ENCODE data around the gene NTSR2. TPM values are rescaled to one million over a fixed set of nuclear protein-coding genes. Genes with fewer than 3 reads are reported as not detected.
A peak's percentile ranks its signal among the peaks of the same experiment; 100 is the strongest.

Gene NTSR2
- total RNA-seq, 1 experiment from 2014 or later = not detected

DNA sequence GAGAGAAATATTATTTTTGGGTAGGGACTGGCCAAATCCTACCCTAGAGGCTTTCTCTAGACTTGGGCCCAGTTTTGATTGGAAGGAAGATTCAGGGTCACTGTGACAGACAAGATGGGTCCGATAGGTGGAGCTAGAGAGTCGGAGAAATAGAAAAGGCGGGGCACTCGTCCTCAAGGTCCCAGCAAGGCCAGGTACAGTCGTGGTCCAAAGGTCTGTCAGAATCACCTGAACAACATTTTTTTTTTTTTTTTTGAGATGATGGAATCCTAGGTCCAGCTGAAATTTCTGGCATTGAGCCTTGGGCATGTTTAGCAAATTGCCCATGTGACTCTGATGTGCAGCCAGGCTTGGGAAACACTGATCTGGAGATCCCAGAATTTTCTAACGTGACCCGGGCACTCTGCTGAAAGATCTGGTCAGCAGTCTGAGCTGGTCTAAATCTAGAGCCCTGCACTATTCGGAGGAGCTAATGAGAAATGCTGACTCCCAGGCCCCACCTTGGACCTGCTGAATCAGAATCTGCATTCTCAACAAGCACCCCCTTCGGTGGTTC, 23.0 kb upstream of the NTSR2 start:
- H3K9me3 ChIP-seq (ENCODE audit: low read length) = no peaks in the 10 kb centered on the region
- H3K9ac ChIP-seq (ENCODE audit: low read length) = no peak overlapping the region
- POLR2A ChIA-PET (ENCODE audit: unreplicated experiment) = no interaction called here
- no peak overlapping the region for H3K4me3 ChIP-seq (ENCODE audit: low read length)
- no peak overlapping the region for H2AFZ ChIP-seq (ENCODE audit: low read length)
- TF ChIP-seq EZH2phosphoT487 (IDR thresholded peaks at IDR 0.05; ENCODE audit: borderline replicate concordance, low read length) (no peak), EZH2 (IDR thresholded peaks at IDR 0.05; ENCODE audit: low read length, unreplicated experiment) (no peak)
- TF ChIP-seq, protein P1, sequence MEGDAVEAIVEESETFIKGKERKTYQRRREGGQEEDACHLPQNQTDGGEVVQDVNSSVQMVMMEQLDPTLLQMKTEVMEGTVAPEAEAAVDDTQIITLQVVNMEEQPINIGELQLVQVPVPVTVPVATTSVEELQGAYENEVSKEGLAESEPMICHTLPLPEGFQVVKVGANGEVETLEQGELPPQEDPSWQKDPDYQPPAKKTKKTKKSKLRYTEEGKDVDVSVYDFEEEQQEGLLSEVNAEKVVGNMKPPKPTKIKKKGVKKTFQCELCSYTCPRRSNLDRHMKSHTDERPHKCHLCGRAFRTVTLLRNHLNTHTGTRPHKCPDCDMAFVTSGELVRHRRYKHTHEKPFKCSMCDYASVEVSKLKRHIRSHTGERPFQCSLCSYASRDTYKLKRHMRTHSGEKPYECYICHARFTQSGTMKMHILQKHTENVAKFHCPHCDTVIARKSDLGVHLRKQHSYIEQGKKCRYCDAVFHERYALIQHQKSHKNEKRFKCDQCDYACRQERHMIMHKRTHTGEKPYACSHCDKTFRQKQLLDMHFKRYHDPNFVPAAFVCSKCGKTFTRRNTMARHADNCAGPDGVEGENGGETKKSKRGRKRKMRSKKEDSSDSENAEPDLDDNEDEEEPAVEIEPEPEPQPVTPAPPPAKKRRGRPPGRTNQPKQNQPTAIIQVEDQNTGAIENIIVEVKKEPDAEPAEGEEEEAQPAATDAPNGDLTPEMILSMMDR (conservative IDR thresholded peaks at IDR 0.05; ENCODE audit: low read depth, low read length) = peak; percentile 92
- no TSS peak for BruUV-seq (replicated peaks)
- H3K9me2 ChIP-seq (replicated peaks; ENCODE audit: low read length) = no peaks in the 10 kb centered on the region
- intact Hi-C loops (cut with micrococcal nuclease) = loop anchor here (1.0 kb wide), 2 partner anchors 54 to 86 kb away; no protein-coding TSS in a partner anchor
- no peaks in the 10 kb centered on the region for H3F3A ChIP-seq (ENCODE audit: low read length, unreplicated experiment)
- H3K4me2 ChIP-seq (ENCODE audit: low read length) = no peak overlapping the region
- peaks cover 40% of the 10 kb centered on the region for H3K4me1 ChIP-seq (ENCODE audit: insufficient read depth, low read length)
- no peaks in the 10 kb centered on the region for H4K20me1 ChIP-seq (ENCODE audit: low read length)
- no peaks in the 10 kb centered on the region for H3K79me2 ChIP-seq (ENCODE audit: low read length)
- DNase-seq = peak; percentile 89
- H3K27me3 ChIP-seq (ENCODE audit: low read length) = no peaks in the 10 kb centered on the region
- peak; percentile 25 for ATAC-seq
- H3K27ac ChIP-seq (ENCODE audit: low read length) = no peak overlapping the region
- no peaks in the 10 kb centered on the region for H3K36me3 ChIP-seq (ENCODE audit: low read depth, low read length)
- CTCF ChIA-PET = interaction anchor here (0.6 kb wide), 1 partner anchor 486 kb away, joined by 9 read pairs; no protein-coding TSS in a partner anchor

DNA sequence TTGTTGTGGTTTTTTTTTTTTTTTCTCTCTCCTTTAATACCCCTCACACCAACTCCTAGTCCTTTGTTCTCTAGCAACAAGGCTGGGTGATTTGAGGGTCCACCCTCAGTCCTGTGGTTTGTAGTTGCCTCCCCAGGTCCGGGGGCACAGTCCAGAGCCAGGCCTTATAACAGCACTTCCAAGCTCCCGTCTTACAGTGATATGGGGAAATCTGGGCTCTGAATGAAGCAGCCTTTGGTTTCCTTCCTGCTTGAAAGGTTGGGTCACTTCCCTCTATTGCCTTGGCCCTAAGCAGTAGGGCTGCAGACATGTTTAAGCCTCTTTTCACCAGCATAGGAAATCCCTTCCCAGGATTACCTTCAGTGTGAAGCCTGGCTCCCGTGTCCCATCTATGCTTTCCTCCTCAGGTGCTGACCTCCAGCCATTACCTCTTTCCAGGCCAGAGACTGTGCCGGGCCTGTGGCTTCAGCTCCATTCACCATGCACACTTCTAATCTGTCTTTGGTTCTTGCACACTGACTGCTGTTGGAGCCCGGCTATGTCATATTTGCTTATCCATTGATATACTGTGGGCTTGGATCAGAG, 21.2 kb upstream of the NTSR2 start:
- H3K9me2 ChIP-seq (replicated peaks; ENCODE audit: low read length) = no peaks in the 10 kb centered on the region
- ChIA-PET CTCF (no interaction called here), POLR2A (ENCODE audit: unreplicated experiment) (no interaction called here)
- no TSS peak for BruUV-seq (replicated peaks)
- no peaks in the 10 kb centered on the region for H3F3A ChIP-seq (ENCODE audit: low read length, unreplicated experiment)
- TF ChIP-seq EZH2 (IDR thresholded peaks at IDR 0.05; ENCODE audit: low read length, unreplicated experiment) (no peak), EZH2phosphoT487 (IDR thresholded peaks at IDR 0.05; ENCODE audit: borderline replicate concordance, low read length) (no peak)
- TF ChIP-seq, protein P1 (conservative IDR thresholded peaks at IDR 0.05; ENCODE audit: low read depth, low read length) = no peak
- no peak overlapping the region for H3K27ac ChIP-seq (ENCODE audit: low read length)
- no peaks in the 10 kb centered on the region for H3K9me3 ChIP-seq (ENCODE audit: low read length)
- intact Hi-C loops (cut with micrococcal nuclease) = no loop called here
- H3K4me3 ChIP-seq (ENCODE audit: low read length) = no peak overlapping the region
- H3K4me1 ChIP-seq (ENCODE audit: insufficient read depth, low read length) = peaks cover 33% of the 10 kb centered on the region
- no peak overlapping the region for H2AFZ ChIP-seq (ENCODE audit: low read length)
- ATAC-seq = no peak
- no peak overlapping the region for H3K9ac ChIP-seq (ENCODE audit: low read length)
- H3K36me3 ChIP-seq (ENCODE audit: low read depth, low read length) = no peaks in the 10 kb centered on the region
- H3K4me2 ChIP-seq (ENCODE audit: low read length) = no peak overlapping the region
- H3K79me2 ChIP-seq (ENCODE audit: low read length) = no peaks in the 10 kb centered on the region
- H3K27me3 ChIP-seq (ENCODE audit: low read length) = no peaks in the 10 kb centered on the region
- H4K20me1 ChIP-seq (ENCODE audit: low read length) = no peaks in the 10 kb centered on the region
- DNase-seq = no peak

Measured in PC-3 (cell line).